GM18511 (cell line): ENCODE results near the gene SIX1.

Experiments used
- ATAC-seq: cut with Tn5 transposase; IDR thresholded peaks from one replicate; pipeline ENCODE4 v1.9.1; 2021; ENCODE audit warnings: mild to moderate bottlenecking, moderate library complexity; ENCODE audit not compliant: unreplicated experiment

The SIX1 gene

GRCh38 chr14:60643141-60643462, 6.2 kb downstream of the SIX1 start:
- ATAC-seq, result no peak

- no peak for ATAC-seq
Observed at GRCh38 chr14:60642270-60643140, 6.8 kb downstream of the SIX1 start.

GRCh38 chr14:60641742-60642269, 7.5 kb downstream of the SIX1 start:
- ATAC-seq, result no peak

GRCh38 chr14:60640859-60641741, 8.2 kb downstream of the SIX1 start:
- ATAC-seq, result no peak

GRCh38 chr14:60639674-60640073, 9.6 kb downstream of the SIX1 start:
- no peak for ATAC-seq

- no peak for ATAC-seq
Observed at GRCh38 chr14:60637479-60638315, 11.6 kb downstream of the SIX1 start.

- ATAC-seq, result no peak
Observed at GRCh38 chr14:60636879-60637478, 12.3 kb downstream of the SIX1 start.

GRCh38 chr14:60634153-60634552, 15.1 kb downstream of the SIX1 start:
- ATAC-seq, result no peak

- peak; percentile 73 for ATAC-seq
Observed at GRCh38 chr14:60632777-60633176, 16.5 kb downstream of the SIX1 start.

GRCh38 chr14:60632257-60632656, 17.0 kb downstream of the SIX1 start:
- peak; percentile 83 for ATAC-seq

GRCh38 chr14:60631842-60632241, 17.4 kb downstream of the SIX1 start:
- no peak for ATAC-seq

- ATAC-seq, result no peak
Observed at GRCh38 chr14:60630129-60630528, 19.1 kb downstream of the SIX1 start.

- no peak for ATAC-seq
Observed at GRCh38 chr14:60628892-60629291, 20.4 kb downstream of the SIX1 start.

GRCh38 chr14:60622917-60623257, 26.4 kb downstream of the SIX1 start:
- no peak for ATAC-seq

- ATAC-seq, result no peak
Observed at GRCh38 chr14:60622210-60622916, 26.9 kb downstream of the SIX1 start.

GRCh38 chr14:60621386-60621785, 27.9 kb downstream of the SIX1 start:
- no peak for ATAC-seq

GRCh38 chr14:60618241-60618640, 31.0 kb downstream of the SIX1 start:
- no peak for ATAC-seq

- ATAC-seq, result no peak
Observed at GRCh38 chr14:60616461-60616959, 32.8 kb downstream of the SIX1 start.

GRCh38 chr14:60602291-60602690, 47.0 kb downstream of the SIX1 start:
- no peak for ATAC-seq

- ATAC-seq, result no peak
Observed at GRCh38 chr14:60599727-60600126, 49.5 kb downstream of the SIX1 start.
